Measurements from ENCODE around the gene BCORL1.
A peak's percentile ranks its signal among the peaks of the same experiment; 100 is the strongest.

BCORL1 gene

DNA sequence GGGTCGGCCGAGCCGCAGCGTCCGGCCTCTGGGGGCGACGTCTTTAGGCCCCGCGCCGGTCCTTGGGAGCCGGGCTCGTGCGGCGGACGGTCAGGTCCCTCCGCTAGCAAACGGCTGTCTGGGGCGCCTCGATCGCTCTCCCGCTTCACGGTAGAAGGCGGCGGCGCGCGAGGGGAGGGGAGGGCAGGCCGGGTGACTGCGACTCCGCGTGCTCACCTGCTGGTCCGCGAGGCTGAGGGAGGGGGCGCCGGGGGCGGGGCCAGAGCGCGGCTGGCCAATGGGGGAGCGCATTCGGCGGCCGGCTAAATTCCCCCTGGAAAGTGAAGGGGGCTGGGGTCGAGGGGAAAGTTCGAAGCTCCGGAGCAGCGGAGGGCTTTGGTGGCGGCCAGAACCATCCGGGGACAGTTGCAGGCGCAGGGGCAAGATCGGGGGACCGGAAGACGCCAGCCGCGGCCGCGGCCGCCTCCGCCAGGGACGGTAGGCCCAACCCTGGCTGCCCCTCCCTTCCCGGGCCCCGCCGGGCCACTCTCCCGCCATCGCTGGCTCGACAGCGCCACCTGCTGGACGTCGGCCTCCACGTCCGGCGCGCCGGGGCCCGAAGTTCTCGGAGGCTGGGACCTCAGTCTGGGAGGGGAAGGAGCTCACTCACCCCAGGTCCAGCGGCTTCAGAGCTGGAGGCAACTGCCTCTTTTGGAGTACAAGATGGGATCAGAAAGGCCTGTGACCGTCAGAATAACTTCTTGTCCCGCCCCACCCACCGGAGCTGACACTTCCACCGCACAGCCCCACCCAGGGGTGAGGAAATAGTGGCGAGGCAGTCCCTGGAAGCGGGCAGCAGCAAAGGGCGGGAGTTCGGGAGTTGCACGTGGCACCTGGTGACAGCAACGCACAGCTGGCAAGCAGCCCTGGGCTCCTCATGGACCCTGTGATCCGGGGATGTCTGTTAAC lies 78.0 kb downstream of the BCORL1 start:
- peak; percentile 81 for DNase-seq

DNA sequence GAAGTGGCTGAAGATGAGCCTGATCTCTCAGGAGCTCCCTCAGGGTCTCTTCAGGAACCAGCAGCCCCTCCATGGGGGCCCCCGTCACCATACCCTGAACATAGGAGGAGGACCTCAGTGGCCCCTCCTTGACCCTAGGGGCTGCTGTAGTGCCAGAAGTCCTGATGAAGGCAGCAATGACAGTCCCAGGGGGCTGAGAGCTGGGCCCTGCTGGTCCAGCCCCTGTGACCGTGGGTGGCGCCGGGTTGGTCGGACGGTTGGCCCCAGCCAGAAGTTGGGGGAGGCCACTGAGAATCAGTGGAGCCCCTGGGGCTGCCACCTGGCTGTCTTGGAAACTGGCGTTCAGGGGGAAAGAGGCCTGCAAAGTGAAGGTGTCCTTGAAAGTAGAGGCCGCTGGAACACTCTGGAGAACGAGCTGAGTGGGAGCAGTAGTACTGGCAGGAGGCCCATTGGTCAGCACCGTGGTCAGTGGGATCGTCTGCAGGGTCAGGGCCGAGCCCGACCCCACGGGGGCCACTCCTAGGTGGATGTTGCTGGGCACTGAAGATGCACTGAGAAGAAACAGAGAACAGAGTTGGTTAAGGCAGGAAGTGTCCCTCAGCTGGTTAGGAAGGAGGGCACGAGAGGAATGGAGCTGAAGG lies 84.7 kb downstream of the BCORL1 start:
- no peak for DNase-seq

DNA sequence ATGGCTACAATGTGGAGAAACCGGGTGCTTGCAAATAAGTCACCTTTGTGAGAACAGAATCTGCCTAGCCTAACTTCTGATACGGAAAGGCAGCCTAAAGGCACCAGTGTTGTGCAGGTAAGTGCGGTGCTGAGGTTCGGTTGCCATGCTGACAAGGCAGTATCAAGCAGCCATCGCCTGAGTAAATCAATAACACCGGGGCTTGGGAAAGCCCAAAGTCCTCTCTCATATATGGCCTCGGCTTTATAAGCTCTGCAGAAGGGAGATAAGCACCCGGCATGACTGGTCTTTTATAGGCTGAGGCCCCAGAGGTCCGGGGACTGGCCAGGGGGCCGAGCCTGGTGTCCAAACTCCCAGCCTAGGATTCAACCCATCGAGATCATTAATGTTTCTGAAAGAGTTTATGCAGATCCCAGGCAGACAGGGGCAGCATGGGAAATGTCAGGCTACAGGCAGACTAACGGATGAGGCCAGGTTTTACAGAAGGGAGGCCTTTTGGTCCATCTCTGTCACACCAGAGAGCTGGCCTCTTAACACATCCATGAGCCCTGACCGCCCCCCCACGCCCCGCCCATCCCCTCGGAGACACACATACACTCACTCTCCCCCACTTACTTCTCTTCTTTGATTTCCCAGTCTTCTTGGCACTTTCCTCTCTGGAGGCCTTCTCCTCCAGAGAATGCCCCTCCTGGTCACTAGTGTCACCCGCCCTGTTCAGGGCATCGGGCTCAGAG lies 89.3 kb downstream of the BCORL1 start:
- no peak for DNase-seq

DNA sequence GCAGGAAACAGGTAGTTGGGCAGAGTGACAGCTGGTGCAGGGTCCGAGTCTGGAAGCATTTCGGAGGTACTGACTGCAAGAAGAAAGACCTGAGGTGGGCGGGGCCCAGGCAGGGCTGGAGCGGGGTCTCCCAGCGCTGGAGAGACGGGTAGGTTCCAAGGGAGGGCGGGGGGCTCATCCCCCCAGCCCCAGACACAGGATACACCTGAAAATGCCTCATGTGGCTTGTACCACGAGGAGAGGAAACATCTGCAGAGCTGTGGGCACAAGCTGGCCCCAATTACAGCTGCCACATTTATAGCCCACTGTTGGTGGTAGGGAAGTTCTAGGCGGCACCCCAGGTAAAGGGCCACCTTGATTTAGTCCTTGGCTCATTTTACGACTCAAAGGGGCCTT lies 89.9 kb downstream of the BCORL1 start:
- no peak for DNase-seq

- DNase-seq = no peak
These were observed 93.3 kb downstream of the BCORL1 start for GRCh38 chrX:130075777-130076176.

DNA sequence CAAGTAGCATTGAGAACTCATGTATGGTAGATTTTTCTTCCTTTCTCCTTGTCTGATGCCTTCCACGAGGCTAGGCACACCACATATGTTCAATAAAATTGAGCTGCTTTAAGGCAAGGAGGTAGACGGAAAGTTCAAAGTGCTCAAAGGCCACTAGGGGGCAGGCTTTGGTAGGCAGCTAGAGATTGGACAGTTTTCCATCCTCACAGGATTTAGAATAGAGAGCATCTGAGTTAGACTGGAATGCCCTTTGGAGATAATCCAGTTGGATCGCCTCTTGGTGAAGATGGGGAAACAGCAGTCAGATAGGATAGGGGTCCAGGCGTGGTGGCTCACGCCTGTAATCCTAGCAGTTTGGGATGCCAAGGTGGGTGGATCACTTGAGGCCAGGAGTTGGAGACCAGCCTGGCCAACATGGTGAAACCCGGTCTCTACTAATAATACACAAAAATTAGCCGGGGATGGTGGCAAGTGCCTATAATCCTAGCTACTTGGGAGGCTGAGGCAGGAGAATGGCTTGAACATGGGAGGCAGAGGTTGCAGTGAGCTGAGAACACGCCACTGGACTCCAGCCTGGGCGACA lies 97.5 kb downstream of the BCORL1 start:
- peak; percentile 68 for DNase-seq

GRCh38 chrX:130080791-130081367 lies 98.4 kb downstream of the BCORL1 start:
- DNase-seq = no peak

DNA sequence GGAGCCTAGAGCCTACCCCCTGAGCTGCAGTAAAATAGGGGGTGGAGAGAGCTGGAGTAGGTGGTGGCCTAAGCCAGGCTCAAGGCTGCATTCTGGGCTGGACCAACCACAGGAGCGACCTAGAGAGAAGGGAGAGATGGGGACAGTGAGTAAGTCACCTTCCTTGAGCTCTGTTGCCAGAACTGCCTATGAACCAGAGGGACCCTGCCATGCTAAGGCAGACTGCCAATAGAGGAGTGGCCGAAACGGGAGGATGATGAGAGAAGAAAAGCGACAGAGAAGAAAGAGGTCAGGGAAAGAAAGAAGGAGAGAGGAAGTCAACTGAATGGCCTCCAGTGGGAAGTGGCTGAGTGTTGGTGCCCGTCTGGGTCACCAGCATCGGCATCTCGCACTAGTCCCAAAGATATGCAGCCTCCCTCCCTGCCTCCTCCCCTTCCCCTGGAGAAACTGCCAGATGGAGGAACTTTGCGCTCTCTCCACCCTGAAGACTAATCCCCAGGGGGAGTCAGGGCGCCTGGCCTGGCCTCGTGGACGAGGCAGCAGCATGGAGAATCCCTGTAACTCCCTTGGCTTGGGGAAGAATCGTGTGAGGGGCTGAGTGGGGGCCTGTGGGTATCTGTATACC lies 99.1 kb downstream of the BCORL1 start:
- DNase-seq = no peak

- peak; percentile 87 for DNase-seq
These were observed 100.0 kb downstream of the BCORL1 start for GRCh38 chrX:130082244-130083106.

GRCh38 chrX:130083107-130083490 lies 100.7 kb downstream of the BCORL1 start:
- no peak for DNase-seq

DNA sequence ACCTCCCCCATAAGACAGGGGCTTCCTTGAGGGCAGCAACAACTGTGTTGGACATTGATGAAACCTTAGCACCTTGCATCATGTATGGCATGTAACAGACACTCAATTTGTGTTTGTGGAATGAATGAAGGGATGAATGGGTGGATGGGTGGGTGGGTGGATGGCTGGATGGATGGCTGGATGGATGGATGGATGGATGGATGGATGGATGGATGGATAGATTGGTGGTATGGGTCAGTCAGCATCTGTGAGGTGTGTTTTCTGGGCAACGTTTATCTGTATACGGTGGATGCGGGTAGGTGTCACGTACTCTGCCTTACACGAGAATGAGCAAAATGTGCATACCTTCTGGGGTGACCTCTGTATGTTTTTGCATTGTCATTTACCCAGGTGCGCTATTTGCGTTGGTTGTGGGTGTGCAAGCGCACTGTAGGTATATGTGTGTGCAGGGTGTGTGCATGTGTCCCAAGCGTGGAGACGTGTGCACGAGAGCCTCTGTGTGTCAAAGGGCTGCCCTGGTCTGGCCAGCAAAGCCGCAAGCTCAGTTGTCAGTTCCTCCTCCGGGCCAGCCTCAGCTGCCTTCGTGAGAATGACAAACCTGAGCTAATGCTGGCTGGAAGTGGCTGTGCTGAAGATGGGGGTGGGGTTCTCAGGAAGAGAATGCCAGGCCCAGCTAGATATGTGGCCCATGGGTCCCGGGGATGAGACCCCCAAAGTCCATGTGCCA lies 101.4 kb downstream of the BCORL1 start:
- DNase-seq = peak; percentile 13

DNA sequence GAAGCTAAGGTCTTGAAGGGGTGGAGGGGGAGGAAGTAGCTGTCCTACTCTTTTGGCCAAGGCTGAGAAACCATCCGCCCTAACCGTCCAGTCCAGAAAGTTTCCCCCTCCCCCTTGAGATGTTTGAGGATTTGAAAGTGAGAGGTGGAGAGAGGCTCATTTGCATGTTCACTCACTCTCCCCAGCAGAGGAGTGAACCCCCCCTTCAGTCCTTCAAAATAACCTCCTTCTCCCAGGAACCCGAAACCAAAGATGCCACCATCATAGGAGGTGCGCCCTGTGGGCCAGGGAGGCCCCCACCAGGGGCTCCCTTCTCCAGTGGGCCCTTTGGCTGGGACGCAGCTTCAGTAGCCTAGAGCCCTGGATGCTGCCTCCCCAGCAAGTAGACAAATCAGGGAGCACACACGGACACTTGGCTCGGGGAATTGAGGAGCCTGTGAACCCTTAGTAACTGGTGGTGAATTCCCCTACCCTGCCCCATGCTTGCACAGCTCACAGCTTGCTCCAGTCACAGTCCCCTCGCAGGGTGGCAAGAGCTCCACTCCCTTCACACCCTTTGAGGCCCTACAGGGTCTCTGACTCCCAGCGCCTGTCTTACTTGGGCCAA lies 102.3 kb downstream of the BCORL1 start:
- DNase-seq = peak; percentile 21

GRCh38 chrX:130085551-130086446 lies 103.4 kb downstream of the BCORL1 start:
- peak; percentile 22 for DNase-seq

- peak; percentile 78 for DNase-seq
These were observed 104.2 kb downstream of the BCORL1 start for GRCh38 chrX:130086447-130087206.

DNA sequence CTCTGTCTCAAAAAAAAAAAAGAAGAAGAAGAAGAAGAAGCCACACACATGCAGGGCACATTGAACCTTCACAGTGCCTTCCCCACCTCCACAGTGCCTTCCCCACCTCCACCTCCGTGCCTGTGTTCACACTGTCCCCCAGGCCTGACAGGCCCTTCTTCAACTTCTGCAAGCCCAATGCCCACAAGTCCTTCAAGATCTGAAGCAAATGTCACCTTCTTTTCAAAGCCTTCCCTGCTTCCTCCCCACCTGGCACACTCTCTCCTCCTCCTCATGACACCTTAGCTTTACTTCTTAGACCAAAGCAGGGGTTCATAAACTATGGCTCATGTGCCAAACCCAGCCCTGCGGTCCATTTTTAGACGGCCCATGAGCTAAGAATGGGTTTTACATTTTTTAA lies 107.9 kb downstream of the BCORL1 start:
- DNase-seq = no peak

- peak; percentile 92 for DNase-seq
These were observed 109.6 kb downstream of the BCORL1 start for GRCh38 chrX:130091980-130092522.

DNA sequence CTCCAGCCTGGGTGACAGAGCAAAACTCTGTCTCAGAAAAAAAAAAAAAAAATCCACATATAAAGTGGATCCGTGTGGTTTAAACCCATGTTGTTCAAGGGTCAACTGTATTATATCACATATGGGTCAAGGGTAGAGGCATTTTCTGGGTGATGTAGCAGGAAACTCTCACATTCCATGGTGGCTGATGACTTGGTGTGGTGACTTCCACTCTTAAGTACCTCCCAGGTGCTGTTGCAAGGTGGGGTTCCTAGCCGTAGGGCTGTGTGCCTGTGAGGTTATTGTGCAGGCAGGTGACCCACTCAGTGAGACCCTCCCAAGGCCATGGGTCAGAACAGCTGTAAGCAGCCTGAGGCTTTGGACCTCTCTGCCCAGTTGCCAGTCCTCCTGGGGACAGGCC lies 110.8 kb downstream of the BCORL1 start:
- no peak for DNase-seq

DNA sequence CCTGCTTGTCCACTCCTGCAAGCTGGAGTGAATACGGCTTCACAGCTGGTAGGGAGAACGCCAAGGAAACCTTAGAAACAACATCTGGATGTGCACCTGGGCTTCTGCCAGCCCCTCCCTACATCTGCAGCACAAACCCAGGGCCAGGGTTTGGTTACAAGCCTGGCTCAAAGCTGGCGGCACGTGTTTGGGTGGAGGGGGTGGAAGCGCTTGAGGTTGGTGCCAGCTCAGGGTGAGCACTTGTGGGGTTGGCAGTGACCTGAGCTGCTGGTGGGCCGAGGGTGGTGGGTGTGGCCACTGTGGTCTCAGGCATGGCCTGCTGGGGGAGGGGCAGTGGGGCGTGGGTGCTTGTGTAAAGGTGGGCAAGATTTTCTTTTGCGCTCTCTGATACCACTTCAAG lies 112.3 kb downstream of the BCORL1 start:
- no peak for DNase-seq
